Neural progenitor cell (in vitro differentiated cells): ENCODE results near the gene MEMO1.

Experiments
- CTCF ChIP-seq: fragments of 200-600 bp; sonication (generic); IDR thresholded peaks from 2 replicates; pipeline ENCODE4 v1.5.1; 2017; ENCODE audit warnings: antibody characterized with exemption, mild to moderate bottlenecking
- EZH2 ChIP-seq: fragments of 200-600 bp; sonication (generic); IDR thresholded peaks from 2 replicates; pipeline ENCODE4 v1.6.1; 2017; ENCODE audit warnings: antibody characterized with exemption, mild to moderate bottlenecking, moderate library complexity
- EZH2phosphoT487 ChIP-seq: fragments of 200-600 bp; sonication (generic); IDR thresholded peaks from 2 replicates; pipeline ENCODE4 v1.6.1; 2017; ENCODE audit warnings: antibody characterized with exemption

GRCh38 chr2:31831585-31831984, 179.2 kb downstream of the MEMO1 start:
- TF ChIP-seq CTCF (no peak), EZH2phosphoT487 (no peak), EZH2 (no peak)
